ENCODE measurements around the gene PLA2G7.

Gene PLA2G7

GRCh38 chr6:46687619-46688097 lies 47.5 kb downstream of the PLA2G7 start, which contains the start of gene TDRD6:
Gene TDRD6 (plus strand): TSS chr6:46687885. CDS start chr6:46688129, 244 bp downstream.
- no peak for DNase-seq

GRCh38 chr6:46684771-46685170 lies 50.4 kb downstream of the PLA2G7 start:
- no peak for DNase-seq

GRCh38 chr6:46677314-46677654 lies 57.9 kb downstream of the PLA2G7 start:
- no peak for DNase-seq

- no peak for DNase-seq
Measured at GRCh38 chr6:46676604-46677313, 58.4 kb downstream of the PLA2G7 start.

GRCh38 chr6:46674410-46674809 lies 60.8 kb downstream of the PLA2G7 start:
- DNase-seq, result no peak

- no peak for DNase-seq
Measured at GRCh38 chr6:46667377-46667776, 67.8 kb downstream of the PLA2G7 start.

GRCh38 chr6:46661483-46661882 lies 73.7 kb downstream of the PLA2G7 start:
- no peak for DNase-seq

- no peak for DNase-seq
Measured at GRCh38 chr6:46657642-46658041, 77.5 kb downstream of the PLA2G7 start.

- peak; percentile 3 for DNase-seq
Measured at GRCh38 chr6:46655803-46656202, 79.4 kb downstream of the PLA2G7 start.
